OCI-LY3 (cell line): ENCODE results near the gene DHX29.

ENCODE experiments used
- H2AFZ ChIP-seq: fragments of 200-600, 300-600 bp; shearing (Covaris generic); 2 replicates; pipeline ENCODE4 v1.6.0; 2014; ENCODE audit warnings: antibody characterized with exemption, low read depth, low read length
- H3K27ac ChIP-seq: fragments of 200-600, 300-600 bp; sonication (generic); 2 replicates; pipeline ENCODE4 v1.5.1; 2014; ENCODE audit warnings: mild to moderate bottlenecking, low read length, moderate library complexity, mixed read lengths
- H3K27me3 ChIP-seq: fragments of 200-600, 300-600 bp; sonication (generic); 2 replicates; pipeline ENCODE4 v1.6.1; 2014; ENCODE audit warnings: low read depth, low read length, mixed read lengths
- H3K36me3 ChIP-seq: fragments of 200-600, 300-600 bp; sonication (generic); replicated peaks from 2 replicates; pipeline ENCODE3; 2014; ENCODE audit warnings: low read depth, low read length, mixed read lengths
- H3K4me1 ChIP-seq: fragments of 300-600, 200-600 bp; sonication (generic); 2 replicates; pipeline ENCODE4 v1.6.1; 2014; ENCODE audit warnings: low read length, mixed read lengths
- H3K4me2 ChIP-seq: fragments of 200-600, 300-600 bp; sonication (generic); 2 replicates; pipeline ENCODE4 v1.6.1; 2014; ENCODE audit warnings: low read length, mixed read lengths
- H3K4me3 ChIP-seq: fragments of 300-600, 200-600 bp; sonication (generic); 2 replicates; pipeline ENCODE4 v1.5.1; 2014; ENCODE audit warnings: antibody characterized with exemption, mild to moderate bottlenecking, low read length, moderate library complexity
- H3K79me2 ChIP-seq: fragments of 300-600, 200-600 bp; shearing (Covaris generic); 2 replicates; pipeline ENCODE4 v1.6.1; 2014; ENCODE audit warnings: mild to moderate bottlenecking, low read length, mixed read lengths
- H3K9ac ChIP-seq: fragments of 300-600, 200-600 bp; shearing (Covaris generic); 2 replicates; pipeline ENCODE4 v1.6.0; 2014; ENCODE audit warnings: mild to moderate bottlenecking, low read length, moderate library complexity
- H3K9me3 ChIP-seq: fragments of 200-600, 300-600 bp; shearing (Covaris generic); 2 replicates; pipeline ENCODE4 v1.6.1; 2014; ENCODE audit warnings: low read length, mixed read lengths; ENCODE audit not compliant: insufficient read depth
- H4K20me1 ChIP-seq: fragments of 200-600, 300-600 bp; sonication (generic); 2 replicates; pipeline ENCODE4 v1.6.1; 2016; ENCODE audit warnings: low read length, mixed read lengths; ENCODE audit not compliant: insufficient read depth
- EZH2phosphoT487 ChIP-seq: fragments of 200-600 bp; shearing (Covaris generic); IDR thresholded peaks from 2 replicates; pipeline ENCODE4 v1.6.1; 2018; ENCODE audit warnings: antibody characterized with exemption, mixed run types, low read depth
- TF ChIP-seq, protein P1 (sequence below): fragments of 200-600, 300-600 bp; sonication (generic); IDR thresholded peaks from 2 replicates; pipeline ENCODE4 v1.5.1; 2014; ENCODE audit warnings: antibody characterized with exemption, low read length, low read depth

The DHX29 gene

DNA sequence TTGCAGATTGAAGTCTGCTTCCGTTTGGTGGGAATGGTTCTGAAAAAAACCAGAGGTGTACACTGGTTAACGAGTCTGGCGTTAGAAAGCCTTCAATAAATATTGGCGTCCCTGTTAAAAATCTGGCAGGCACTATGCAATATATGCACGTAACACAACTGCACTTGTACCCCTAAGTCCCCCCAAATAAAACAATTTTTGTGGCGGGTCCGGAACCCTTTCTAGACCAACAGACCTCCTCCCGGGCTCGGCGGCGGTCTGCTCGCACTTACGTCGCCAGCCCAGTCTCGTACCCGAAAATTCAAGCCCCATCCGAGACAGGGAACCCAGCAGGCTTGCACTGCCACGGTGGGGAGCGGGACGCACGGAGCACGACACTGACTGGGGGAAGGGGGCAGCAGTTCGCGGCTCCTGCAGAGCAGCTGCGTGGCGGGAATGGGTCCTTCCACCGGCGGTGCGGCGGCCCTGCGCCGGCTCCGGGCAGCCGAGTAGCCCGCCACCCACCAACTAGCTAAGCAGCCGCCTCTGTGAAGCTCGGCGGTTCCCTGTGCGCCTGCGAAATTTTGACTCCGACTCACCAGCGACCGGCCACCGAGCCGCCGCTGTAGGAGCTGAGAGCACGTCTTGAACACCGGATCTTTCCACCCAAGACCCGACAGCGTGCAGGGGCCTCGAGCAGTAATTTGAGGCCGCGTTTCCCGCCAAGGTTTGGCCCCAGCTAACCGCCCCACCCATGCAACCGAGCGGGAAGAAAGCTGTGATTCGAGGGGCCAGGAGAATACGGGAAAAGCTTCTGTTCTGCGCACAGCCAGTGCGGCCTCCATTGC, 84.3 kb downstream of the DHX29 start:
- no peak overlapping the region for H2AFZ ChIP-seq
- H3K27me3 ChIP-seq, result peaks cover 6% of the 10 kb centered on the region
- no peaks in the 10 kb centered on the region for H3K79me2 ChIP-seq
- no peak for TF ChIP-seq EZH2phosphoT487
- TF ChIP-seq, protein P1, sequence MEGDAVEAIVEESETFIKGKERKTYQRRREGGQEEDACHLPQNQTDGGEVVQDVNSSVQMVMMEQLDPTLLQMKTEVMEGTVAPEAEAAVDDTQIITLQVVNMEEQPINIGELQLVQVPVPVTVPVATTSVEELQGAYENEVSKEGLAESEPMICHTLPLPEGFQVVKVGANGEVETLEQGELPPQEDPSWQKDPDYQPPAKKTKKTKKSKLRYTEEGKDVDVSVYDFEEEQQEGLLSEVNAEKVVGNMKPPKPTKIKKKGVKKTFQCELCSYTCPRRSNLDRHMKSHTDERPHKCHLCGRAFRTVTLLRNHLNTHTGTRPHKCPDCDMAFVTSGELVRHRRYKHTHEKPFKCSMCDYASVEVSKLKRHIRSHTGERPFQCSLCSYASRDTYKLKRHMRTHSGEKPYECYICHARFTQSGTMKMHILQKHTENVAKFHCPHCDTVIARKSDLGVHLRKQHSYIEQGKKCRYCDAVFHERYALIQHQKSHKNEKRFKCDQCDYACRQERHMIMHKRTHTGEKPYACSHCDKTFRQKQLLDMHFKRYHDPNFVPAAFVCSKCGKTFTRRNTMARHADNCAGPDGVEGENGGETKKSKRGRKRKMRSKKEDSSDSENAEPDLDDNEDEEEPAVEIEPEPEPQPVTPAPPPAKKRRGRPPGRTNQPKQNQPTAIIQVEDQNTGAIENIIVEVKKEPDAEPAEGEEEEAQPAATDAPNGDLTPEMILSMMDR, result no peak
- H3K9ac ChIP-seq, result no peak overlapping the region
- H3K36me3 ChIP-seq, result no peaks in the 10 kb centered on the region
- peaks cover 17% of the 10 kb centered on the region; the same call in 1 of the 2 replicates for H3K4me1 ChIP-seq
- no peaks in the 10 kb centered on the region for H3K9me3 ChIP-seq
- H4K20me1 ChIP-seq, result no peaks in the 10 kb centered on the region
- no peak overlapping the region for H3K27ac ChIP-seq
- H3K4me2 ChIP-seq, result no peak overlapping the region
- H3K4me3 ChIP-seq, result no peak overlapping the region

DNA sequence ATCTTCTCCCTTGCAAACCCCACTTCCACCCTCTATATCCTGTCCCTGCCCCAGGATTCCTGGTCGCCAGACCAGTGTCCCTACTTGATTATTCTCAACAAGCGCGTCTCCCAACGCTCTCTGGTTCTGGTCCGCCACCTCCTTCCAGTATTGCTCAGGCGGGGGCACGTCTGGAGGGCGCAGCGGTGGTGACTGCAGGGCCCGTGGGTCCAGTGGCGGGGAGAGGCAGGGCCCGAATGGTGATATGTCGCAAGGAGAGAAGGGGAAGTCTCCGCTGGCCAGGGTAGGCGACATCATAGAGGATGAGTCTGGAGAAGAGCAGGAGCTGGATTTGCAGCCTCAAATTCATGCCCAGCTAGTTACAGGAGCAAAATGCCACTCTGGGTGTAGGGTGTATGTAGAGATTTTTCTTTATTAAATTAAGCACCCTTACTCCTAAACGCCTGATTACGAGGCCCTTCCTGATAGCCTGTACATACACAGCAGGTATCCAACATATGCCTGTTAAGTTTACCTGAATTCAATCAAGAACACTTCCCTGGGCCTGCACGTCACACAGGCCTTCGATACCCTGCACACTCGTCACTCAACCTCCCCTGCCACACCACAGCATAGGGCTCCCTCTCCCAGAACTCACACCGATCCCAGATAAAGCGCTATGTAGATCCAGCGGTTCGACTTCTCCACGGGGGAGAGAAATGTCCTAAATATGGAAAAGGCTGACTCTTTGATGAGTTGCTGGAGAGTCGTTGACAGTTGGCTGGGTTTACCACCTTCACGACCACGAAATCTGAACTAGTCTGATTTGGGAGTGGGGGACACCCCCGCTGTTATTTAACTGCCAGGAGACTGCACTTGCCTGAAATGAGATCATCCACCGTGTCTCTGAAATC, 85.2 kb downstream of the DHX29 start:
- no peak overlapping the region for H3K4me2 ChIP-seq
- H4K20me1 ChIP-seq, result no peaks in the 10 kb centered on the region
- no peaks in the 10 kb centered on the region for H3K9me3 ChIP-seq
- no peaks in the 10 kb centered on the region for H3K79me2 ChIP-seq
- H3K27ac ChIP-seq, result no peak overlapping the region
- no peaks in the 10 kb centered on the region for H3K36me3 ChIP-seq
- no peak overlapping the region for H3K9ac ChIP-seq
- no peaks in the 10 kb centered on the region for H3K27me3 ChIP-seq
- no peak overlapping the region for H3K4me3 ChIP-seq
- H3K4me1 ChIP-seq, result peaks cover 12% of the 10 kb centered on the region; the same call in 1 of the 2 replicates
- TF ChIP-seq, protein P1, result no peak
- TF ChIP-seq EZH2phosphoT487, result no peak
- no peak overlapping the region for H2AFZ ChIP-seq

DNA sequence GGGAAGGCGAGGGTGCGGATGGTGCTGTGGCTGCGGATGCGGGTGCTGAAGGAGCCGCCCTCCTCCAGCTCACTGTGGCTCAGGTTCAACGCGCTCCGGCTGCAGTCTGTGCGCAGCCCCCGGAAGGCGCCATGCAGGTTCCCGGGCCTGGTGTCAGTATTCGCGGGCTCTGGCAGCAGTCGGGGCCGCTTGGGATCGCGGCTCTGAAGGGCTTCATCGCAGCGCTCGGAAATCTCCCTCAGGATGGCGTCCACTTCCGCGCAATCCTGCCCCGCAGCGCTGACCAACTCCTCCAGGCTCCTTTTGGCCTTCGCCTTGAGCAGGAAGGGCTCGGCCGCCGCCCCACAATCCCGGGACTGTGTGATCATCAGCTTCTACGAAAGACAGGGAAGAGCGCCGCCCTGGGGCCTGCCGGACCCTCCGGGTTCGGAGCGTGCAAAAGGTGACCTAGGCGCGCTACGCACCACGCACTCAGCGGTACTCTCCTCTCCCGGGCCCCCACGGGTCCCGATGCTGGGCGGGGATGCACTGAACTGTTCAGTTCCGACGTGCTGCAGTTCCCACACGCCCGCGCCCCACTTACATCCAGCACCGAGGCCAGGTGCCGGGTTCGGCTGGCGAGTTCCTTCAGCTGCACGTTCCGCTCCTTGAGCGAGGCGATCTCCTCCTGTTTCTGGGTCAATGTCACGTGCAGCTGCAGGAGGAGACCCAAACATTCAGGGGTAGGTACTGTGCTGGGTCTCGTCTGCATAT, 86.9 kb downstream of the DHX29 start:
- H3K4me2 ChIP-seq, result peak overlapping the region; percentile 83

More for the DNA sequence above, 86.9 kb downstream of the DHX29 start:
- Histone ChIP-seq H3K79me2 (no peaks in the 10 kb centered on the region), H3K4me3 (peak overlapping the region; percentile 89), H3K36me3 (no peaks in the 10 kb centered on the region), H3K27me3 (no peaks in the 10 kb centered on the region), H4K20me1 (no peaks in the 10 kb centered on the region), H2AFZ (peak overlapping the region; percentile 99), H3K4me1 (peaks cover 8% of the 10 kb centered on the region; the same call in 1 of the 2 replicates), H3K27ac (no peak overlapping the region), H3K9me3 (no peaks in the 10 kb centered on the region), H3K9ac (peak overlapping the region; percentile 75)
- no peak for TF ChIP-seq EZH2phosphoT487
- TF ChIP-seq, protein P1, result peak; percentile 35
